Fibroblast of lung (primary cell): Measurements from ENCODE around the gene CBL. TPM values are rescaled to one million over a fixed set of nuclear protein-coding genes. Genes with fewer than 3 reads are reported as not detected.

Source experiments
- DNase-seq, 2 donors: peaks; one replicate each; pipeline versions ENCODE4 v3.0.0 to v3.0.0-alpha.2; 2010; ENCODE audit warnings: low read depth in 2 of 2
- H2AFZ ChIP-seq: 2 replicates; pipeline ENCODE4 v1.5.1; 2012; ENCODE audit warnings: low read length, control low read depth, inconsistent platforms
- H3K27ac ChIP-seq: 2 replicates; pipeline ENCODE4 v1.5.1; 2011; ENCODE audit warnings: low read length, control low read depth; ENCODE audit not compliant: insufficient read depth
- H3K27me3 ChIP-seq: 2 replicates; pipeline ENCODE4 v1.5.1; 2011; ENCODE audit warnings: mild to moderate bottlenecking, low read length; ENCODE audit not compliant: control insufficient read depth, insufficient read depth
- H3K36me3 ChIP-seq: 2 replicates; pipeline ENCODE4 v1.5.1; 2011; ENCODE audit warnings: low read length; ENCODE audit not compliant: control insufficient read depth, insufficient read depth
- H3K4me1 ChIP-seq: 2 replicates; pipeline ENCODE4 v1.5.1; 2011; ENCODE audit warnings: low read length; ENCODE audit not compliant: control insufficient read depth, insufficient read depth; ENCODE audit errors: extremely low read depth
- H3K4me2 ChIP-seq: 2 replicates; pipeline ENCODE4 v1.5.1; 2011; ENCODE audit warnings: low read length, control low read depth; ENCODE audit not compliant: insufficient read depth; ENCODE audit errors: extremely low read depth
- H3K4me3 ChIP-seq, 4 experiments: fragments of 200-600 bp in 1 of 4; sonication (generic) in 1 of 4; replicated peaks in 1 of 4; 2 replicates each; pipeline ENCODE4 v1.5.1; 2011 to 2016; ENCODE audit warnings: low read length in 4 of 4, low read depth in 3 of 4, mild to moderate bottlenecking in 3 of 4, control low read depth in 2 of 4, inconsistent platforms in 1 of 4, mixed read lengths in 1 of 4; ENCODE audit not compliant: insufficient read depth in 1 of 4; ENCODE audit errors: control extremely low read depth in 1 of 4
- H3K79me2 ChIP-seq: 2 replicates; pipeline ENCODE4 v1.5.1; 2012; ENCODE audit warnings: mild to moderate bottlenecking, low read length, inconsistent platforms; ENCODE audit not compliant: control insufficient read depth, insufficient read depth
- H3K9ac ChIP-seq: 2 replicates; pipeline ENCODE4 v1.5.1; 2011; ENCODE audit warnings: mild to moderate bottlenecking, low read length, control low read depth; ENCODE audit not compliant: insufficient read depth
- H3K9me3 ChIP-seq: 2 replicates; pipeline ENCODE4 v1.5.1; 2012; ENCODE audit warnings: low read depth, low read length; ENCODE audit not compliant: control insufficient read depth, insufficient read depth
- H4K20me1 ChIP-seq: 2 replicates; pipeline ENCODE4 v1.5.1; 2011; ENCODE audit warnings: low read length; ENCODE audit not compliant: control insufficient read depth, insufficient read depth; ENCODE audit errors: extremely low read depth
- CTCF ChIP-seq, 2 donors: IDR thresholded peaks in 1 of 2; conservative IDR thresholded peaks in 1 of 2; 1 replicate in 1 of 2; 2 replicates in 1 of 2; pipeline ENCODE4 v1.5.1; 2011 to 2012; ENCODE audit warnings: low read length in 2 of 2, control low read depth in 1 of 2, inconsistent platforms in 1 of 2, low read depth in 1 of 2, mild to moderate bottlenecking in 1 of 2
- EZH2 ChIP-seq: IDR thresholded peaks from 2 replicates; pipeline ENCODE4 v1.5.1; 2012; ENCODE audit warnings: low read length, control low read depth, mild to moderate bottlenecking; ENCODE audit errors: missing control alignments
- polyA plus RNA-seq, 2 donors: library from polyadenylated mRNA; depleted of rRNA in 1 of 2; stranded (reverse) in 1 of 2; unstranded in 1 of 2; fragments of >200 nt; gene quantifications; 2 replicates each; pipeline ENCODE4 v1.2.1, GENCODE V29; 2011 to 2012; ENCODE audit warnings: missing spikeins in 1 of 2
- total RNA-seq: library from RNA; depleted of rRNA; stranded (reverse); fragments of >200 nt; gene quantifications from 2 replicates; pipeline ENCODE4 v1.2.1, GENCODE V29; 2014

Gene CBL
- total and polyA plus RNA-seq, 2 donors (not counting 1 experiment from before 2014, with no cell fraction given), result 11.1 to 12.4 TPM

GRCh38 chr11:119329320-119329719 is 123.2 kb downstream of the CBL start:
- no peak for DNase-seq
- Histone ChIP-seq H2AFZ (no peak overlapping the region), H3K27ac (no peak overlapping the region)

GRCh38 chr11:119330237-119330636 is 124.1 kb downstream of the CBL start:
- Histone ChIP-seq H2AFZ (no peak overlapping the region), H3K4me2 (no peak overlapping the region)
- DNase-seq, result no peak

More at GRCh38 chr11:119329320-119329719, 123.2 kb downstream of the CBL start:
- H3K4me3 ChIP-seq, result no peak overlapping the region
- H3K36me3 ChIP-seq, result no peaks in the 10 kb centered on the region
- TF ChIP-seq EZH2 (no peak), CTCF (conservative IDR thresholded peaks at IDR 0.05 in 1 of 2, IDR thresholded peaks at IDR 0.05 in 1 of 2; ENCODE audit: low read depth in 1 of 2, low read length in 2 of 2) (no peak)
- H3K79me2 ChIP-seq, result no peaks in the 10 kb centered on the region
- H3K9me3 ChIP-seq, result no peaks in the 10 kb centered on the region
- no peaks in the 10 kb centered on the region for H4K20me1 ChIP-seq
- H3K27me3 ChIP-seq, result no peaks in the 10 kb centered on the region
- H3K4me2 ChIP-seq, result no peak overlapping the region
- H3K4me1 ChIP-seq, result no peaks in the 10 kb centered on the region
- no peak overlapping the region for H3K9ac ChIP-seq

GRCh38 chr11:119332111-119332765 is 126.1 kb downstream of the CBL start:
- Histone ChIP-seq H2AFZ (no peak overlapping the region), H3K9me3 (no peaks in the 10 kb centered on the region), H3K79me2 (peaks cover 18% of the 10 kb centered on the region), H4K20me1 (no peaks in the 10 kb centered on the region), H3K4me1 (peaks cover 15% of the 10 kb centered on the region), H3K27ac (no peak overlapping the region), H3K27me3 (no peaks in the 10 kb centered on the region), H3K9ac (no peak overlapping the region), H3K4me2 (no peak overlapping the region), H3K36me3 (peaks cover 4% of the 10 kb centered on the region), H3K4me3 (no peak overlapping the region)
- no peak for DNase-seq
- TF ChIP-seq CTCF (conservative IDR thresholded peaks at IDR 0.05 in 1 of 2, IDR thresholded peaks at IDR 0.05 in 1 of 2; ENCODE audit: low read depth in 1 of 2, low read length in 2 of 2) (no peak), EZH2 (no peak)

More at GRCh38 chr11:119330237-119330636, 124.1 kb downstream of the CBL start:
- Histone ChIP-seq H3K4me1 (peaks cover 3% of the 10 kb centered on the region), H3K4me3 (no peak overlapping the region), H3K9ac (no peak overlapping the region), H3K27me3 (no peaks in the 10 kb centered on the region), H3K79me2 (peaks cover 7% of the 10 kb centered on the region), H3K9me3 (no peaks in the 10 kb centered on the region), H3K27ac (no peak overlapping the region), H3K36me3 (no peaks in the 10 kb centered on the region), H4K20me1 (no peaks in the 10 kb centered on the region)
- TF ChIP-seq CTCF (conservative IDR thresholded peaks at IDR 0.05 in 1 of 2, IDR thresholded peaks at IDR 0.05 in 1 of 2; ENCODE audit: low read depth in 1 of 2, low read length in 2 of 2) (no peak), EZH2 (no peak)
